HG03196 (cell line): ENCODE measurements around the gene SLCO2B1.

Experiments
- ATAC-seq: cut with Tn5 transposase; IDR thresholded peaks from one replicate; pipeline ENCODE4 v1.9.1; 2021; ENCODE audit not compliant: unreplicated experiment

SLCO2B1 gene

GRCh38 chr11:75246006-75246670 is 95.2 kb downstream of the SLCO2B1 start:
- ATAC-seq = no peak

- no peak for ATAC-seq
Observed at GRCh38 chr11:75246671-75247350, 95.9 kb downstream of the SLCO2B1 start.

- no peak for ATAC-seq
Observed at GRCh38 chr11:75248924-75249256, 98.0 kb downstream of the SLCO2B1 start.

GRCh38 chr11:75249704-75250103 is 98.8 kb downstream of the SLCO2B1 start:
- ATAC-seq = no peak

GRCh38 chr11:75254326-75254725 is 103.4 kb downstream of the SLCO2B1 start:
- no peak for ATAC-seq
